8988T (cell line): ENCODE measurements around the gene SLC9A6.
"Not testable (repeated sequence)": the region's sequence is repeated elsewhere in the genome, so short reads cannot be mapped to it uniquely, and the experiment has no call there.

Experiments used
- DNase-seq: peaks from one replicate; pipeline ENCODE4 v3.0.0; 2011

SLC9A6 gene

GRCh38 chrX:136030303-136031191 lies 45.3 kb downstream of the SLC9A6 start:
- DNase-seq, result no peak

DNA sequence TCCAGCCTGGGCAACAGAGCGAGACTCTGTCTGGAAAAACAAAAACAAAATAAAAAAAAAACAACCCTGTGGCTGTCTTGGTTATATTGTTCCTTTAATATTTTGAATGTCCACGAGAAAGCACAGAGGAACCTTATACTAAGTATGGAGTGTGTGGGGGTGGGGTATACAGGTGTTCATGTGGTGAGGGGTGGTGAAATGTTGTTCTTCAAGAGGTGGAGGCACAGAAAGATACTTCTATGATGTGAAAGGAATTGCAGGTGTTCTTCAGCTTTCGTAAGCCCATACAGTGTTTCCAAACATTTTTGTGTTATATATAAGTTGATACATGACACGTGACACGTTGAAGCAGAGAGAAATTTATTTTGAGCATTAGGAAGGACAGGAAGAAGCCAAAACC lies 46.4 kb downstream of the SLC9A6 start:
- no peak for DNase-seq

DNA sequence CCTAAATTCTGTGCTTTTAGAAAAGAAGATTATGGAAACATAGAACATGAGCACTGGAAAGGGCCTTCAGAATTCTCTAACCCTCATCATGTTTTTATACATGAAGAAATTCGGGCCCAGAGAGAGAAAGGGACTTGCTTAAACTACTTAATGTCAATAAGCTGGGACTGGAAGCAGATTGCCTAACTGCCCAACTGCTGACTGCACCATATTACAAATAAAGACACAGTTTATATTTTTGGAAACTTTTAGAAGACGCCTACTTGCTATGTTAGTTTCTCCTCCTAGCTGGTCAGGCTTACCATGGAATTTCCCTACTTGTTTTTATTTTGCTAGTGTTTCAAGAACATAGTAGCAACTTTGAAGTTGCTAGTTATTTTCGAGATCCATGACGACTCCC lies 47.1 kb downstream of the SLC9A6 start:
- no peak for DNase-seq

DNA sequence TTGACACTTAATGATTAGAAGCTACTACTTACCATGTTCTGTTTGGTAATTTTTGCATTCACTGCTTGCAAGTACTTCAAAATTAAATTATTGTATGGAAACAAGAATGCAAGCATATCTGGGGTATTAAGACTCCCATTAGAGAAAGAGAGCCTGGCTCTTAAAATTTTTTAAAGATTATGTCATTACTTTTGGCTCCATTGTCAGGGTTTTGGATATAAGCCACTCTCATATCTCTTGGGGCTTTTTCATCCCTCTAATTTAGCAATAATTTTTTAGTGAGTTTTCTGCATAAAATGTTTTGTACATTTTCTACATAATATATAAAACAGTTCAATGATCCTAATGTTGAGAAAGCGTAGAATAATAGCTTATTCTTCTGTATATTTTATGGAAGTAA lies 49.4 kb downstream of the SLC9A6 start:
- no peak for DNase-seq

DNA sequence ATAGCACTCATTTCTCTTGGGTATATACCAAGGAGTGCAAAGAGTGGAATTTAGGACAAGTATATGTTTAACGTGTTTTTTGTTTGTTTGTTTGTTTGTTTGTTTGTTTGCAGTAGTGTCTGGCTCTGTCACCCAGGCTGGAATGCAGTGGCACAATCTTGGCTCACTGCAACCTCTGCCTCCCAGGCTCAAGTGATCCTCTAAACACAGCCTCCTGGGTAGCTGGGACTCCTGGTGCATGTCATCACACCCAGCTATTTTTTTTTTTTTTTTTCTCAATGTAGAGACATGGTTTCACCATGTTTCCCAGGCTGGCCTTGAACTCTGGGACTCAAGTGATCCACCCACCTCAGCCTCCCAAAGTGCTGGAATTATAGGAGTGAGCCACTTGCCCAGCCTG lies 50.4 kb downstream of the SLC9A6 start:
- no peak for DNase-seq

GRCh38 chrX:136039485-136039884 lies 54.2 kb downstream of the SLC9A6 start:
- DNase-seq, result no peak

DNA sequence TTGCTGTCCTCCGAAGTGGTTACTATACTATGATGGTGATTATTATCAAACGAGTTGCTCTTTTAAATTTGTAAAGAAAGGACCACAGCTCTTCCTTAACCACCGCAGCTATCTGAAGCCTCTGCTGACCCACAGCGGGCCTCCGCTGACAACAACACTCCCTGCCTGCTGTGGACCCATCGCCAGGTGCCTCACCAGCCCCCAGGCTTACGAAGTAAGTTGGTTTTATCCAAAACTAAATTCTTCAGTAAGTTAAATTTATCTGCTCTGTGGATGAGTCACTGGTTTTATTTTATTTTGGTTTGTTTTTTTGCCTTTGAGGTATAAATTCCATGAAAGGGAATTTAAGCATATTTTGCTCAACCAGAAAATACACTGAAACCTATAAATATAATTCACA lies 54.7 kb downstream of the SLC9A6 start:
- DNase-seq, result no peak

GRCh38 chrX:136041254-136041812 lies 56.1 kb downstream of the SLC9A6 start:
- DNase-seq, result no peak

DNA sequence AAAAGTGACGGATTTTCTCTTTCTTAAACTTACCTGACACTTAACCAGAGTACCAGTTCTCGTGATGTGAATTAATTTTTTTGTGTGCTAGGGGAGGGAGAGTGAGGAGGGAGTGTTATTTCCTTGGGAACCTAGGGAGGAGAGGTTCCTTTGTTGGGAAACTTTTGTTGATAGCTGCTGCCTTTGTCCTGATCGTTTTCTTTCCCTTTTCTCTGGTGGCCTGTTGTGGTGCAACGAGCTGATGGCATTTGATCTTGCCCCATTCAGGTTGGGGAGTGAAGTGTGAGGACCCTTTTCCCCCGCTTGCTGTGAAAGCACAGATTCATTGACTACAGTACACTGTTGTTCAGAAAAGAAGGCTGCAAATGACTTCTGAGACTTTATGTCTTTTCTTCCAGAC lies 59.8 kb downstream of the SLC9A6 start:
- no peak for DNase-seq

DNA sequence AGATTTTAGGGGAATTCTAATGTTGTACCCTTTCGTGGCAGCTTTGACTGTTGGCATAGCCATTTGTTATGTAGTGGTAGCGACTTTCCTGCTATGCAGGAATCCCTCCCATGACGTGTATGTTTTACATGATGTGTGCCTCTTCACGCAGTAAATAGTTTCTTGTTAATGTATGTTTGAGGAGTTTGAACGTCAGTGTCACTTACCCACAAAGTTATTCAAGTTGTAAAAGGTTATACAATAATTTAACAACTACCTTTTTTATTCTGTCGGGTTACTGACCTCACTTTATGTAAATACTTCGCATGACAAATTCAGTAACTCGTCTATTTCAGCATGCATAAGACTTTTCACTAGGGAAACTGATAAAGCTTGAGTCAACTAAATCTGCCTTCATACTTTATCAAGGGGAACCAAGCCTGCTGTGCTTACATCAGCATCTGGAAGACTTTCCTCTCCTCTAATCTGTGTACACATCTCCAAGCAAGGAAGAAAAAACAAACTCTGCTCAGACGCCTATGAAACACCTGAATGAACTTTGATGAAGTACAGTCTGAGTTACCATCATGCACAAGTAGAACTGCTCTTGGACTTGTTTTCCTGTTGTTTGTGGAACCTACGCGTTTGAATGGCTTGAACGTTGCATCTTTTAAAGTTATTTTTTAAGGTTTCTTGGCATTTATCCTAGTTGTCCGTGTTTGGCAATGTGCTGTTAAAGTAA lies 61.2 kb downstream of the SLC9A6 start:
- DNase-seq, result no peak

GRCh38 chrX:136047016-136047642 lies 61.9 kb downstream of the SLC9A6 start:
- no peak for DNase-seq

GRCh38 chrX:136047969-136048368 lies 62.7 kb downstream of the SLC9A6 start:
- DNase-seq, result no peak

DNA sequence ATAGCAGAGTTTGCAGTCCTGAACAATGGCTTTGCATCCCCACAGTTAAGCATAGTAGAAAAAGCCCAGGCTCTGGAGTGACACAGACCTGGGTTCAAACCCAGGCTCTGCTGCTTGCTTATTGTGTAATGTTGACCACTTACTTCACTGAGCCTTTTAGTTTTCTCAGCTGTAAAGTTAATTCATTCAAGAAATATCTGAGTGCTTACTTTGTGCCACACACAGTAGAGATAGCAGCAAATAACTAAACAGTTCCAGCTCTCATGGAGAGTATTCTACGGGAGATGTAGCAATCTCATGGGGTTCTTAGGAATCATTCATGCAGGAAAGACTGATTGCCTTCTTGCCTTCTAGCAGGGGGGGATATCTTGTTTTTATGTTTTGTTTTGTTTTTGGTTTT lies 63.2 kb downstream of the SLC9A6 start:
- no peak for DNase-seq

DNA sequence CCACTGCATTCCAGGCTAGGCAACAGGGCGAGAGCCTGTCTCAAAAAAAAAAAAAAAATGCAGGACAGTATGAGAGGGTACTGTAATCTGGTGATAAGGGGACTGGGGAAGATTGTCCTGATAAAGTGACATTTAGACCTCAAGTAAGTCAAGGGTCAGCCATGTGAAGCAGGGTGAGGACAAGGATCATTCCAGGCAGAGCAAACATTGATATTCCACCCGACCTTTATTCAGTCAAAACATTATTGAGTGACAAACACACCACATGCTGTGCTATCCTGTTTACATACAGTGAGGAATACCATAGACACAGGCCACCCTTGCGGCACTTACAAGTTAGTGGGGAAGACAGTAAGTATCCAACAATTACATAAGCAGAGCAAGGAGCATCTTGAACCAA lies 64.4 kb downstream of the SLC9A6 start:
- no peak for DNase-seq

DNA sequence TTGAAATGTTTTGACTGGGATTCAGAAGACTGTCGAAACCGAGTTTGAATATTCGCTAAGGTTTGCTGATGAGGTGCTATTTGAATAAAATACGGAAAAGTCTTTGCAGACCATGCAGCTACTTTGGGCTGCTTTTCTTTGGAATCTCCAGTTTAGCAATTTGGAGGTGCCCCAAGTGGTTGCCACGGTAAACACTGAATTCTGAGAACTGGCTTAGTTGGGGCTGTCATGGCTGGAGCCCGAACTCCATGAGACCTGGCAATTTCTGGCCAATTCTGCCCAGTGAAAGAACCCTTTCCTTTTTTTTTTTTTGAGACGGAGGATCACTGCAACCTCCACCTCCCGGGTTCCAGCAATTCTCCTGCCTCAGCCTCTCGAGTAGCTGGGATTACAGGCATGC lies 65.6 kb downstream of the SLC9A6 start:
- not testable (repeated sequence) for DNase-seq

DNA sequence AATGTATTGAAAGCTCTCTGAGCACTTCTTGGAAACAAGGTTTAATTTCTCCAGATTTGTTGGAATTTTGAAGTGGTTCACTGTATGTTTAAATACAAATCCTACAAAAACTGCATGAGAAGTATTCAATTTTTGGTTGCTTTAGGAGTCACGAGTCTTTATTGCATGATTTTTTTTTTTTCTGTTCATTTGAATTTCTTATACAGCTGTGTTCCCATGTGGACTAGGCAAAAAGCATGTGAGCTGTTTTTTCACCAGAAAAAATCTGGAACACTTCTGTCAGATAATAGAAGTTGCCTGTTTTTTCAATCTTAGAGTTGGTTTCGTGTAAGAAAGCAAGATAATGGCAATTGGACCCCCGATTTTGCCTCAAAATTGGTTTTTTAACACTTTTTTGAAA lies 66.4 kb downstream of the SLC9A6 start:
- no peak for DNase-seq

DNA sequence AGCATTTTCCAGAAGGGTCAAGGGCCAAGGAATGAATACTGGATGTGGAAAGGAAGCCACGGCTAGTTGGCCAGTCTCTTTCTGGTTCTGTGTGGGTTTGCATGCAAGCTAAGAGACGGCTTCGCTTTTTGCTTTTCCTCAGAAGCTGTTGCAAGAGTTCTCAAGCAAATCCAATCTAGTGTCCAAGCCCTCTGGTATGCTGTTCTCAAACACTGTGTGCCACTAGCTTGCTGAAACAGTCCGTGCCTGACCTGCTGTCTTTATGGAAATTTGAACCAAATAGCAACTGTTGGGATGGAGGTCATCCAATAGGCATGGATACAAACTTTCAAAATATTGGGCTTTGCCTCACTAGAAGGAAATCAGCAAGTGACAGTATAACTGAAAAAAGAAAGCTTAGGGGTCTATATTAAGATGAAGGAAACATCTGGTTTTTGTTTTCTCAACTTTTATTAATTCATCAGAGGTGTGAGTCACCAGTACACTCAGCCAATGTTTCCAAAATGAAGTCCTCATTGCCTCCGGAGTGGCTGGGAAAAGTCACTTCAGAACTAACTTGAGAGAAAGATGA lies 70.5 kb downstream of the SLC9A6 start:
- no peak for DNase-seq

DNA sequence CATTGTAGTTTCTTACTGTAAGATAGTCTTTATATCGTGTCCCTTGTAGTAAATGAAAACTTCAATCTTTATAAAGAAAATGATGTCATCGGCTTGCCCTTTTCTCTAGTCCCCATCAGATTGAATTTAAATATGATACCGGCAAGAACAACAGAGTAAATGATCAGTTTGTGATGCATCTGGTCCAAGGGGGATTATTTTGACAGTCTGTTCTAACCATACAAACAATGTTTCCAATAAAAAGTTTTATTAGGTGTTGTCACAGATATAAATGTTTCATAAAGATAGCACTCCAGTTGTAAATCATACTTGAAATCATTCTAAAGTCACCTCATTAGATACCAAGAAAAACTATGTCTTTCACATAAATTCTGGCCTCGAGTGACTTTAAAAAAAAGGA lies 72.3 kb downstream of the SLC9A6 start:
- DNase-seq, result no peak

- no peak for DNase-seq
These were observed 74.1 kb downstream of the SLC9A6 start for GRCh38 chrX:136059350-136059749.

DNA sequence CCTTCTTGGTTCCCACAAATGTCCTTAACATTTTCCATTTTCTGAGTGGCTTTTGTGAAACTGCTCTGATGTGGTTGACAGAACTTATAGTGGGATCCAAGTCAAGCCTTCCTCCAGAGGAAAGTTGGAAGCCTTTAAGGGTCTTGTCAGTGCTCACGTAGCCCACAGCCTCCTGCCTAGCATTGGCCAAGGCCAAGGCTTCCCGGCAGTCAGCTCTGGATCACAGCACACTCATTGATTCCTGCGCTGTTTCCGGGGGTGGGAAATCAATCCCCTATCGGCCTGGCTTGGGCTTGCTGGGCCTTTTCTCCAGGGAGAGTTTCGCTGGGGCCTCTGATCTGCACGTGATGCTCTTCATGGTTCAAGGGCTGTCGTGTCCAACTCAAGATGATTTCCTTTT lies 76.1 kb downstream of the SLC9A6 start:
- no peak for DNase-seq

DNA sequence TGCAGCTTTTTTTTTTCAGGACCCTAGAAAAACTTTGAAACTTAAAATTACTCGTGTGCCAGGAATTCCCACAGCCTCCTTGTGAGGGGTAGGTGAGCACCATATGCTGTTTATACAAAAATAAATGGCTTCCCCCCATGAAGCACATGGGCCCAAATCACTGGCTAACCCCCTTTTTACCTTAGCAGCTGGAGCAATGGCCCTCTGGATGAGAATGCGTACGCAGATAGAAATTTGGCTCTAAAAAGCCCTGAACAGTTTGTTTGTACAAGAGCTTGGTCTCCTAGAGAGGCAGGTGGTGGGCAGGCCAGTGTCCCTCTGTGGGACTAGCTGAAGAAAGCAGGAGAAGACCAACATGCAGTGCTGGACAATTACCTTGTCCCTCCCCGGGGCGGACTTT lies 76.5 kb downstream of the SLC9A6 start:
- DNase-seq, result no peak

DNA sequence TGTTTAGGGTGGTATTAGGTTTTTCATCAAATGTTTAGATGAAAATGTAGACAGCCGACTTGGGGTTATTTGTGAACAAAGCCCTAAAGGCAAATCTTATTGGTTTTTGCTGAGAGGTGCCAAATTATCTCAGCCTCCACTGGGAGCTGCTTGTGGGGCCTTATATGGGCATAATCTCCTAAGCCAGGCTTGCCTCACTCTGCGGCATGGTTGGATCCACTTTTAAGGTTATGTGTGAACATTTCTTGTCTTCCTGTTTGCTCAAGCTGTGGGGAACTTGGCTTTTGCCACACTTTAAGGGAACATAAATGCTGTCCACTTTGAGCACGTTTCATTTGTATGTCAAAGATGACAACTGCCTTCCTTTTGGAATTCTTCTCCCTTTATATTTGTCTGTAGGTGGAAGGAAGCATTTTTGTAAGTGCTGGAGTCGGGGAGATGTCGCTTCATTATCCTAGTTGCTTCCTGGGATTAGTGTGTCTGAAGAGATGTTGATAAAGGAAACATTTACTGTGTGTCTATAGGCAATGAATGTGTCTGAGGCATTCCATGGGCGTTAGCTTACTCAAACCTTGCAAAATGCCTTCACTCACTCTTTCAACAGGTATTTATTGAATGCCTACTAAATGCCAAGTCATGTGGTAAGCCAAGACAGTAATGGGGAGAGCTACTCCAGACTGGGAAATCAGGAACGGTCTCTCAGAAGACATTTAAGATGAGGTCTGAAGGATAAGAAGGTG lies 78.3 kb downstream of the SLC9A6 start:
- no peak for DNase-seq

- DNase-seq, result no peak
These were observed 79.4 kb downstream of the SLC9A6 start for GRCh38 chrX:136064661-136065043.
